SK-N-MC (cell line): ENCODE results near the gene UQCC2.

Experiments used
- EZH2 ChIP-seq: fragments of 200-600 bp; sonication (generic); IDR thresholded peaks from one replicate; pipeline ENCODE4 v1.6.1; 2017; ENCODE audit warnings: antibody characterized with exemption
- POLR2AphosphoS5 ChIP-seq: IDR thresholded peaks from 2 replicates; pipeline ENCODE4 v1.6.1; 2012; ENCODE audit warnings: mild to moderate bottlenecking, low read depth, low read length, borderline replicate concordance

DNA sequence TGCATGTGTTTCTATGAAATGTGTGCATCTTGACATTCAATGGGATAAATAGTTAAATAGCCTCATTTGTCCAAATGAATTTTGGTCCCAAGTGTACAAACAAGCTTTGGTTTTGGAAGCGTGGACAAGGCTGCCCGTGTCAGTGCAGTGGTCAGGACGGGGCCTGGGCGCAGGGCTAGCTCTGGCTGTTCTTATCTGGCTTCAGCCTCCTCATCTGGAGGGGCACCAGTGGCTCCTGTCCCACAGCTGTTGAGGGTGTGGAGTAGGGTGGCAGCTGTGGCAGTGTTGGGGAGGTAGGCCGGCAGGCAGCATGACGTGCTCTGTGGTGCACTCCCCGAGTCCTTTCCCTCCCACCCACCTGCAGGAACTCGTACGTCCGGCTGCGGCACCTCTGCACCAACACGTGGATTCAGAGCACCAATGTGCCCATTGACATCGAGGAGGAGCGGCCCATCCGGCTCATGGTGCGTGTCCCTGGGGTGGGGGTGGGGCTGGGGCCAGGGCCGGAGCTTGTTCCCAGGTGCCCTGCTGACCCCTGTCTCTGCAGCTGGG, 46.9 kb downstream of the UQCC2 start:
- TF ChIP-seq EZH2 (no peak), POLR2AphosphoS5 (no peak)
